NCI-H2107 treated with DMSO at 0.1 percent for 48 hours (cell line): ENCODE measurements around the gene ECPAS.
"Not testable (repeated sequence)": the region's sequence is repeated elsewhere in the genome, so short reads cannot be mapped to it uniquely, and the experiment has no call there.

Source experiments
- DNase-seq: peaks from one replicate; lab custom pipeline; 2025; ENCODE audit not compliant: unreplicated experiment; lab: John Stamatoyannopoulos, UW

Gene ECPAS

GRCh38 chr9:111429175-111429574 is 55.0 kb downstream of the ECPAS start:
- DNase-seq, result no peak

GRCh38 chr9:111427186-111427585 is 57.0 kb downstream of the ECPAS start:
- no peak for DNase-seq

- DNase-seq, result no peak
Observed at GRCh38 chr9:111423389-111423788, 60.8 kb downstream of the ECPAS start.

- no peak for DNase-seq
Observed at GRCh38 chr9:111414406-111414805, 69.8 kb downstream of the ECPAS start.

- DNase-seq, result no peak
Observed at GRCh38 chr9:111413996-111414395, 70.2 kb downstream of the ECPAS start.

GRCh38 chr9:111412280-111412679 is 71.9 kb downstream of the ECPAS start:
- no peak for DNase-seq

- DNase-seq, result no peak
Observed at GRCh38 chr9:111411266-111411665, 72.9 kb downstream of the ECPAS start.

GRCh38 chr9:111407813-111408212 is 76.4 kb downstream of the ECPAS start:
- no peak for DNase-seq

- no peak for DNase-seq
Observed at GRCh38 chr9:111405701-111406100, 78.5 kb downstream of the ECPAS start.

- DNase-seq, result not testable (repeated sequence)
Observed at GRCh38 chr9:111401486-111401885, 82.7 kb downstream of the ECPAS start.

GRCh38 chr9:111400564-111400898 is 83.7 kb downstream of the ECPAS start:
- no peak for DNase-seq

- DNase-seq, result no peak
Observed at GRCh38 chr9:111399772-111400563, 84.2 kb downstream of the ECPAS start.

GRCh38 chr9:111399211-111399739 is 84.9 kb downstream of the ECPAS start:
- no peak for DNase-seq

- DNase-seq, result no peak
Observed at GRCh38 chr9:111393971-111394370, 90.2 kb downstream of the ECPAS start.

GRCh38 chr9:111389406-111389805 is 94.8 kb downstream of the ECPAS start:
- DNase-seq, result no peak

- DNase-seq, result no peak
Observed at GRCh38 chr9:111386386-111386785, 97.8 kb downstream of the ECPAS start.

GRCh38 chr9:111381006-111381405 is 103.2 kb downstream of the ECPAS start:
- DNase-seq, result no peak

GRCh38 chr9:111375817-111376564 is 108.2 kb downstream of the ECPAS start:
- DNase-seq, result no peak

- no peak for DNase-seq
Observed at GRCh38 chr9:111375062-111375461, 109.1 kb downstream of the ECPAS start.

- no peak for DNase-seq
Observed at GRCh38 chr9:111372297-111372696, 111.9 kb downstream of the ECPAS start.

GRCh38 chr9:111366978-111367377 is 117.2 kb downstream of the ECPAS start:
- no peak for DNase-seq

- no peak for DNase-seq
Observed at GRCh38 chr9:111362526-111362925, 121.7 kb downstream of the ECPAS start.
